Measurements from ENCODE around the gene USP44.

USP44 gene

DNA sequence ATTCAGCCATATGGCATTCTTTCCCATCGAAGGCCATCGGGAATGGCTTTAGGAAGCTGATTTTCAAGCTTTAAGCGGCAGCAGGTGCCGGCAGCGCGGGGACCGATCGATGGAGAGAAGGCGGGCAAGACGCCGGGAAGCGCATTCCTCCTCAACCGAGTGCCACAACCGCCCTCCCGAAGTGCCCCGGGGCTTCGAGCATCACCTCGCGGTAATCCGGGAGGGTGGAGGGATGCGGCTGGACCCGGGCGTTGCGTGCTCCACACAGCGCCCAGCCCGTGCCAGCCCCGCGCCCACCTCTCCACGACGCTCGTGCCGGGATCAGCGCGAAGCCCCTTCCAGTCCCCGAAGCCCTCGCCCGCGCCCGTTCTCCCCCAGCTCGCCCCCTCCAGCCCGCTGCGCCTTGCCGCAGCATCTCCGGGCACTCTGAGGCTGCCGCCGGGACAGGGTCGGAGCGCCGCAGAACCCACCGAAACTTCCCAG, 3.2 kb downstream of the USP44 start:
- DNase-seq (ENCODE audit: low read depth): no peak

DNA sequence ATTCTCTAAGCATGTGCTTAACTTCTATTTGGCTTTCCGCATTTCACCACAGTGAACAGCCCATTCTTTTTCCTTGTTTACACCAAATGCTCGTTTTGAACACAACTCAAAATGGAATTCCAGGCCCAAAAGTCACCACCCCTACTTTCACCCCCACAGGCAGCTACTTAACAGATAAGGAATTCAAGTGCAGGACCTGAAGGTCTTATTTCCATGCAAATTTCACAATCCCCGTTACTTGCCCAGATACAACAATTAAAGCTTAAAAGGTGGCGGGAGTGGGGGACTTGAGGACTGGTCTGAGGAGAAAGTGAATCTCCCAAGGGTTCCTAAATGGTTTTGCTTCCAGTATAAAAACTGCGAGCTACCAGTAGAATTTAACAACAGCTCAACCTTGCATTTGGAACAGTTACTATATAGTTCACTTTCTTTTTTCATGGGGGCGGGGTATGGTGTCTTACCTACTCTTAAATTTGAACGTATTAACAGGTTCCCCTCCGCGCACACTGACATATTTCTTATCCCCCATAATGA, 3.7 kb downstream of the USP44 start:
- DNase-seq (ENCODE audit: low read depth): peak; percentile 12

DNA sequence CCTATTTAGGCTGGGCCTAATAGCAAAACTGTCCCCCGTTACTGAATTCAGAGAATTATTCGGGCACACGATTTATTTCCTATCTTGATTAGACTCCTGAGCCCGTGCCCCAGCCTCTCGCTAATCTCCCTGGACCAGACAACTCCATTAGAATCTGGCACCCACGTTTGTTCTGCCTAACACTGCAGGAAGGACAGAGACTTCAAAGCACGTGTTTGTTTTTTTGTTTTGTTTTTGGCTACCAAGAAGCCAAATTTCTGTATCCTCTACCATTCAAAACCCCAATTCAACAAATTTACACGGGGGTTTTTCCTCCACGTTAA, 4.8 kb downstream of the USP44 start:
- no peak for DNase-seq (ENCODE audit: low read depth)

GRCh38 chr12:95545731-95546490, 5.4 kb downstream of the USP44 start:
- DNase-seq (ENCODE audit: low read depth): no peak

DNA sequence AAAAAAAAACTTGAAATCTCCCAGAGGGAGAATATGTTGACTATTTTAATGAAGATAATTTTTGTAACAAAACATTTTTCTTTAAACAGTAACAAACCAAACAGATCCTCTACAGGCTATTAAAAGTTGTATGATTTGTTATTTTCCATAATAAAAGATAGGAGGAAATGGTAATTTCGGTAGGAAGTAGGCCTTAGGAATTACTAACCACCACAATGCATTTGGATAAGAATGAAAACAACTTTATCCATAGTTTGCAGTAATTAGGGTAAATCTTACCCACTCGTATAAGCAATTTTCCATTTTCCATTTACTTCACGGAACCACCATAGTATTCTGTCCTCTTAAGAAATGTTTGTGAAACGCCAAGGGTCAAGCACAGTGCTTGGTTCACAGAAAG, 6.0 kb downstream of the USP44 start:
- no peak for DNase-seq (ENCODE audit: low read depth)

DNA sequence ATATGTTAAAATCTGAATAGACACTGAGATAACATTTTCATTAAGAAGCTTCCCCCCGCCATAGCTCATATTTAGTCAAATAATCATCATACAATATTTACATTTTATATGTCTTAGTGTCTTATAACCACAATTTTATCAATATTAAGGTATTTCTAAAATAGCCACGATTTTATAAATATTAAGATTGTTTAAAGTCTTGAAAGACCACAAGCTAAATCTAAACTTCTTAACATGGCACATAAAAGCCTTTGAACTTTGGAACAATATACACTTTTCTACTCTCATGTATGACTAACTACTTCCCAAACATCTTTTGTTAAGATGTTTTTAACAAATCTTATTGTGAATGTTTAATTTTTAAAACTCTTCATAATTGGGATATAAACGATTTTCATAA, 6.5 kb downstream of the USP44 start:
- DNase-seq (ENCODE audit: low read depth): no peak

DNA sequence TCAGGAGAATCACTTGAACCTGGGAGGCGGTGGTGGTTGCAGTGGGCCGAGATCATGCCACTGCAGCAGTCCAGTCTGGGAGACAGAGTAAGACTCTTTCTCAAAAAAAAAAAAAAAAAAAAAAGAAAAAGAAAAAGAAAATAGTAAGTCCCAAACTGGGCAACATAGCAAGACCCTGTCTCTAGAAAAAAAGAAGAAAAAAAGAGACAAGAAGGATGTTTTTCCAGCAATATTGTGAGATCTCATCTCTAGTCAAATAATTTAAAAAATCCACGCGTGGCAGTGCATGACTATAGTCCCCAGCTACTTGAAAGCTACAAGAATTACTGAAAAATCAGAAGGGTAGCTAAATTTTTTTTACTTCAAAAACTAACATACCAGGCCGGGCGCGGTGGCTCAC, 8.0 kb downstream of the USP44 start:
- DNase-seq (ENCODE audit: low read depth): no peak

DNA sequence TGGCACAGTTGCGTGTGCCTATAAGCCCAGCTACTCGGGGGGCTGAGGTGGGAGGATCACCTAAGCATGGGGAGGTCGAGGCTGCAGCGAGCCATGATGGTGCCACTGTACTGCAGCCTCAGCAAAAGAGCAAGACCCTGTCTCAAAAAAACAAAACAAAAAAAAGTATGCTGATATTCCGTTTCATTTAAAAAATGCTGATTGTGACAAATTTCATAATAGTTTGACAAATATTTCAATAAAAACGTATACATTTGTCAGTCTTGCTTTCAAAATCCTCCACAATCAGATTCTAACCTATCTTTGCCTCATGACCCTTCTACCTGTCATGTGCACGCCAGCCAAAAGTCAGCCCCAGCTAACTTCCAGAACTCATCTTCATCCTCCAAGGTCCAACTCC, 9.8 kb downstream of the USP44 start:
- no peak for DNase-seq (ENCODE audit: low read depth)

DNA sequence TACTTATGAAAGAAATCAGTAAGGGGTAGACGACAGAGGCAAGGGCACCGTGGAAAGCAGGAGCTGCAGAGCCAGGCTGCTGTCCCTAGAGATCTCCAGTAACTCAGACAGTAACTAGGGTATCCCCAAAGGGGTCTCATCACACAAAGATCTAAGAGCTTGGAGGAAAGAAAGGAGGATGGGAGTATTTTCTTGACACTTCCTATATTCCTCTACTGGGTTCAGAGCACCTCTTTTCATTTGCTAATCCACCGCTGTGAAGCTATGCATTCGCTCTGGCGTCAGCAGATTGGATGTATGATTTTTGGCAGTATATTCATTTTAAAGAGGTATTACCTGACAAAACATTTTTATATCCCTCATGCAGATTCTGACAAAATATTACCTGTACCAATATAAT, 12.6 kb downstream of the USP44 start:
- no peak for DNase-seq (ENCODE audit: low read depth)

GRCh38 chr12:95538006-95538405, 13.3 kb downstream of the USP44 start:
- no peak for DNase-seq (ENCODE audit: low read depth)

DNA sequence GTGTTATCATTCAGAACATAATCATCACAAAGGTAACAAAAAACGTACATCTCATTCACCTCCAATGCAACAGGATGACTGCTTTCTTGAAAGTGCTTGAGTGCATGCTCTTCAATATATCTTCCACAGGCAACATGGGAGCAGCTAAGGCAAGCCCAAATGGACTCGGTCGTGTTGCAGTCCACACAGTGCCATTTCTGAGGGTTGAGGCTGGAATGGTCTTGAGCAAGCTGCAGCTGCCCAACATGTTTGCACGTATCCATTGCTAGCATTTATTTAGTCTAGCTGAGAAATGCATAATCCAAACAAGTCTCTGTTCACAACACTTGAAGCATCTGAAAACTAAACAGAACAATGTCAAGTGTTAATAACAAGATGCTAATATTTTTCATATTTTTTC, 17.3 kb downstream of the USP44 start:
- no peak for DNase-seq (ENCODE audit: low read depth)

GRCh38 chr12:95532851-95533250, 18.4 kb downstream of the USP44 start:
- no peak for DNase-seq (ENCODE audit: low read depth)

DNA sequence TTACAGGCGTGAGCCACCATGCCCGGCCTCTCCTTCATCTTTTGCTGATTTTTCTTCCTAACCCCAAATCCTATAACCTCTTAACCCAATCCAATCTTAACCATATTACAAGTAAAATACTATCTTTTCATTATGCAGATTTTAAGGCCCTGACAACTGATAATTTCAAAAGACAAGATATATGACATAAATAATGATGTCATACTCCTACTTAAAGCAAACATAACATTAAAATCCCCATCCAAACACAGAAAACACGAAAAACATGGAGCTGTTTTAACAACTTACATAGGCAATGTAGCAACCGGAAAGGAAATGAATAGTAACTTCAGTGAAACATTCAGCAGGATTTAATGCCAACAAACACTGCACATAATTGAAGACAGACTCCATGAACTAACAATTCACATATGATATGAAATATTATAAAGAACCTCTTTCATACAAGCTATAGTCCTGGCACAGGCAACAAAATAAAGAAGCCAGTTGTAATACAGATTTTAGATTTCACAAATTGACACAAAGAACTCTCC, 21.5 kb downstream of the USP44 start:
- DNase-seq (ENCODE audit: low read depth): no peak

- no peak for DNase-seq (ENCODE audit: low read depth)
These were observed 22.8 kb downstream of the USP44 start for GRCh38 chr12:95528431-95528830.

DNA sequence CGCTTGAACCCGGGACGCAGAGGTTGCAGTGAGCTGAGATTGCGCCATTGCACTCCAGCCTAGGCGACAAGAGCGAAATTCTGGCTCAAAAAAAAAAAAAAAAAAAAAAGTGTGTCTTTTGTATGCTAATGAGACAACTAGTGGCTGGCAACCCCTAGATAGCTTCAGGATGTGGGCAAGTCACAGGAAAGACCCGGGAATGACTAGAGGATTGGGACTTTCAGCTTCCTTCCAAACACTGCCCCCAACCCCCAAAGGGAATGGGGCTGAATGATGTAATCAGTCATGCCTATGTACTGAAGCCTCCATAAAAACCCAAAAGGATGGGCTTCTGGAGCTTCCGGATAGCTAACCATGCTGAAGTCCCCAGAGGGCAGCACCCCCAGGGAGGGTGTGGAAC, 28.6 kb downstream of the USP44 start:
- no peak for DNase-seq (ENCODE audit: low read depth)

DNA sequence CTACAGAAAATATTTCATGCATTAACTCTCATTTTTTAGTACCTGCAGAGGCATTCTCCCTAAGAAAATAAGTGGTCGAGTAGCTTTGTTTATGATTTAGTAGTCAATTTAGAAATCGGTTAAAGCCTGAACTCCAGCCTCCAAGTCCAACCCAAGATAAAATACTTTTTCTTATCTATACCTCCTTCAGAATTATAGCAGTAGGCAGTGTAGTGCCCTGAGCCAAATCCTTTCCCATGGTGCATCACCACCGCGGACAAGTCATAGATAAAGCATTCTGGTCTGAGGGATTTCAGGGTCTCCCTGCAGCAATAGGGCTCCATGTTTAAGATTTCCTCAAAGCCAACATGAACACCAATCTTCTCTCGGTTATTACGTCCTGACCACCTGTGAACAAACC, 30.5 kb downstream of the USP44 start:
- no peak for DNase-seq (ENCODE audit: low read depth)

- DNase-seq (ENCODE audit: low read depth): no peak
These were observed 32.3 kb downstream of the USP44 start for GRCh38 chr12:95518944-95519343.

DNA sequence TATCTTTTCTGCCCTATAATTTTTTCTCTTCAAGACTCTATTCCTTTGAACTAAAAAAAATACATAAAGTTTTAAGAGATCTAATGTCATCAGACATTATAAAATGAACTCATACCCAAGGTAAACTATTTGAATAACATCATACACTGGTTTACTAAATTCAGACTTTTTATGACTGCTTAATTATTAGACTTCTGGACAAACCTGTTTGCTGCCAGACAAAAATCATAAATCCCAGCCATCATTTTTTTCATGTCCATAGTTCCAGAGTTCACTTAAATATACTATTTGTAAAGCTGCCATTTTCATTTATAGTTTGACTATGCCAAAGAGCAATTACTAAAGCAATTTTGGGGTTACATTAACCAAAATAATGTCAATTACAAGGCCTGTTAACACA, 34.0 kb downstream of the USP44 start:
- no peak for DNase-seq (ENCODE audit: low read depth)

DNA sequence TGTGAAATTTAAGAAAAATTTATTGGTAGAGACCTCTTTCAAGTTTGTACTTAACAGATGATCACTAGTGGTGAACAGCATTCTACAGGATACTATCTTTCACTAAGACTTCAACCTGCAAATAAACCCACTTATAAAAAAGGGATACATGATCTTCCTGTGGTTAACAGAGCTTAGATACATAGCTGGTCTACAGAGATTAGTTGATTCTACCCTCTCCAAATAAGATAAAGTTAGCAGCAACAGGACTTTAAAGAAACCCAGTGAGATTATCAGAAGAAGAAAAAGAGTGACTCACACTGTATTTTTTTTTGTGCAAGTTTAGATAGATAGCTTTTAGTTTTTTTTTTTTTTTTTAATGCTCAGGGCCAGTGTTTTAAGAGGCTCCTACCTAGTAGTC, 34.5 kb downstream of the USP44 start:
- no peak for DNase-seq (ENCODE audit: low read depth)

- DNase-seq (ENCODE audit: low read depth): no peak
These were observed 36.1 kb downstream of the USP44 start for GRCh38 chr12:95515197-95515596.

GRCh38 chr12:95513599-95513998, 37.7 kb downstream of the USP44 start:
- no peak for DNase-seq (ENCODE audit: low read depth)

DNA sequence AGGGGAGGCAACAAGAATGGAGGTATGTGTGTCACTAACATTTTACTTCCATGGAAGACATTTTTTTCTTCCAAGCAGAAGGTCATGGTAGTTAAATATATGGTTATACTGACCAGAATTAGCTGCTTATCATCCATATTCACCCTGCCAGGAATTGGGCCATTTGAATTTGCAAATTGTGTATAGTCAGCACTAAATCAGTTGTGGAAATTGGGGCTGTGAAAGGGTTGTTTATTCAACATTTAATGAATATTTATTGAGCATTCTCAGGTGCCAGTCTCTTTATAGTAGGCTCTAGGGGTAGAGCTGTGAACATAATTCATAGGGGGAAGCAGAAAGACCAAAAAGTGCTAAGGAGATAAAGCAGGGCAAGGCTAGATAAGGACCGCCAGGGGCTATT, 39.3 kb downstream of the USP44 start:
- no peak for DNase-seq (ENCODE audit: low read depth)

GRCh38 chr12:95509300-95509699, 42.0 kb downstream of the USP44 start:
- DNase-seq (ENCODE audit: low read depth): no peak
